Erythroblast (primary cell): ENCODE measurements around the gene NPRL2.

Source experiments
- GATA1 ChIP-seq: IDR thresholded peaks from 2 replicates; pipeline ENCODE4 v1.6.1; 2011; ENCODE audit warnings: low read depth, mild to moderate bottlenecking, control low read depth, low read length, moderate library complexity
- POLR2A ChIP-seq: IDR thresholded peaks from 2 replicates; pipeline ENCODE4 v1.6.1; 2011; ENCODE audit warnings: mild to moderate bottlenecking, low read length

DNA sequence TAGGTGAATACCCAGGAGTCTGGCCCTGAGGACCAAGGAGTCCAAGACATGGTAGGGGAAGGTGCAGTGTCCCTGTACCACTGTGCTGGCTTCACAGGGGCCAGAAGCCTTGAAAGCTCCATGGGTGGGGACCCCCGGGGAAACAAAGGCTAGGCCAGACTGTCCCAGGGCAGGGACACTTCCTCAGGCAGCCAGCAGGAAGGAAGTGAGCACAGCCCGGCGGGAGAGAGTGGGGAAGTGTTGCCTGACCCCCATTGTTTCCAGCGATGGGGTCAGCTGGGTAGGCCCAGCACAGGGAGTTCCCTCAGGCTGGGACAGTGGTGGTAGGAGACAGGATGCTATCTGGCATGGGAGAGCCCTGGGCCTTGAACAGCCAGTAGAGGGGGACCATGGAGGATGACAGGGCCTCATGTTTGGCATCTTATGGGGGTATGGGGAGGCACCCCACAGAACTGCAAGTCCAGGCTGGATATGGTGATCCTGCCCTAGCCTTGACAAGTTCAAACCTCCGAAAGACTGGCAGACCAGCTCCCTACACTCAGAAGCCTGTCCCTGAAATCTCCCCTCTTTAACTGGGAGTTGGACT, 26.9 kb downstream of the NPRL2 start:
- no peak for TF ChIP-seq POLR2A
- no peak for TF ChIP-seq GATA1
